Right kidney (tissue), 9 donors: Measurements from ENCODE around the gene PLRG1.
A peak's percentile ranks its signal among the peaks of the same experiment; 100 is the strongest.
"Not testable (repeated sequence)": the region's sequence is repeated elsewhere in the genome, so short reads cannot be mapped to it uniquely, and the experiment has no call there.

Experiments
- DNase-seq: peaks from one replicate; pipeline ENCODE4 v3.0.0-alpha.2; 2016
- long read RNA-seq, 8 donors: transcript quantifications; one replicate each; lab custom pipeline, GENCODE V29; 2026

Gene PLRG1
- long read RNA-seq, donor 1, transcript PLRG1-202 (15 exons, 3,351 nt): major isoform, 14 of 41 reads
- long read RNA-seq, donor 1, partial matches to known transcripts: 18 of 41 reads
- long read RNA-seq, donor 1, other reads (novel, unspliced or antisense): 0 of 41 reads
- long read RNA-seq, donor 2, transcript PLRG1-202 (15 exons, 3,351 nt): major isoform, 9 of 23 reads
- long read RNA-seq, donor 2, transcript PLRG1-212 (2 exons, 570 nt): minor isoform, 7 of 23 reads
- long read RNA-seq, donor 2, partial matches to known transcripts: 6 of 23 reads
- long read RNA-seq, donor 2, other reads (novel, unspliced or antisense): 0 of 23 reads
- long read RNA-seq, donor 3, transcript PLRG1-212 (2 exons, 570 nt): major isoform, 6 of 11 reads
- long read RNA-seq, donor 3, partial matches to known transcripts: 0 of 11 reads
- long read RNA-seq, donor 3, other reads (novel, unspliced or antisense): 0 of 11 reads
- long read RNA-seq, donor 4, transcript PLRG1-202 (15 exons, 3,351 nt): major isoform, 9 of 33 reads
- long read RNA-seq, donor 4, transcript PLRG1-212 (2 exons, 570 nt): minor isoform, 7 of 33 reads
- long read RNA-seq, donor 4, partial matches to known transcripts: 11 of 33 reads
- long read RNA-seq, donor 4, other reads (novel, unspliced or antisense): 0 of 33 reads
- long read RNA-seq, donor 5, transcript PLRG1-202 (15 exons, 3,351 nt): major isoform, 12 of 40 reads
- long read RNA-seq, donor 5, transcript PLRG1-212 (2 exons, 570 nt): minor isoform, 8 of 40 reads
- long read RNA-seq, donor 5, partial matches to known transcripts: 18 of 40 reads
- long read RNA-seq, donor 5, other reads (novel, unspliced or antisense): 0 of 40 reads
- long read RNA-seq, donor 6, transcript PLRG1-212 (2 exons, 570 nt): minor isoform, 5 of 14 reads
- long read RNA-seq, donor 6, transcript PLRG1-202 (15 exons, 3,351 nt): major isoform, 8 of 14 reads
- long read RNA-seq, donor 6, partial matches to known transcripts: 0 of 14 reads
- long read RNA-seq, donor 6, other reads (novel, unspliced or antisense): 0 of 14 reads
- long read RNA-seq, donor 7, transcript PLRG1-212 (2 exons, 570 nt): minor isoform, 7 of 31 reads
- long read RNA-seq, donor 7, transcript PLRG1-202 (15 exons, 3,351 nt): major isoform, 15 of 31 reads
- long read RNA-seq, donor 7, partial matches to known transcripts: 6 of 31 reads
- long read RNA-seq, donor 7, other reads (novel, unspliced or antisense): 0 of 31 reads
- long read RNA-seq, donor 8, transcript PLRG1-202 (15 exons, 3,351 nt): major isoform, 8 of 26 reads
- long read RNA-seq, donor 8, transcript PLRG1-212 (2 exons, 570 nt): major isoform, 8 of 26 reads
- long read RNA-seq, donor 8, partial matches to known transcripts: 7 of 26 reads
- long read RNA-seq, donor 8, other reads (novel, unspliced or antisense): 0 of 26 reads

GRCh38 chr4:154549894-154550790 lies at the start of gene PLRG1:
Gene PLRG1 (minus strand): TSS chr4:154550400. CDS start chr4:154550308, 92 bp downstream.
- DNase-seq: peak; percentile 86

GRCh38 chr4:154597798-154598774 lies 47.9 kb upstream of the PLRG1 start:
- DNase-seq: no peak

GRCh38 chr4:154597281-154597680 lies 47.1 kb upstream of the PLRG1 start:
- not testable (repeated sequence) for DNase-seq

GRCh38 chr4:154595807-154596206 lies 45.6 kb upstream of the PLRG1 start:
- DNase-seq: no peak

- not testable (repeated sequence) for DNase-seq
Measured at GRCh38 chr4:154594343-154594742, 44.1 kb upstream of the PLRG1 start.

- no peak for DNase-seq
Measured at GRCh38 chr4:154593868-154594267, 43.7 kb upstream of the PLRG1 start.

GRCh38 chr4:154591890-154592289 lies 41.7 kb upstream of the PLRG1 start:
- DNase-seq: no peak

- no peak for DNase-seq
Measured at GRCh38 chr4:154590329-154591006, 40.3 kb upstream of the PLRG1 start, which contains the start of gene FGA. Gene FGA (minus strand): TSS chr4:154590742. CDS start chr4:154590687, 55 bp downstream.

- DNase-seq: no peak
Measured at GRCh38 chr4:154589296-154590197, 39.3 kb upstream of the PLRG1 start.

GRCh38 chr4:154588198-154588597 lies 38.0 kb upstream of the PLRG1 start:
- DNase-seq: no peak

- DNase-seq: no peak
Measured at GRCh38 chr4:154586296-154587033, 36.3 kb upstream of the PLRG1 start.

- no peak for DNase-seq
Measured at GRCh38 chr4:154585369-154586018, 35.3 kb upstream of the PLRG1 start.

- DNase-seq: no peak
Measured at GRCh38 chr4:154584259-154584658, 34.1 kb upstream of the PLRG1 start.

GRCh38 chr4:154583677-154584076 lies 33.5 kb upstream of the PLRG1 start:
- no peak for DNase-seq

- no peak for DNase-seq
Measured at GRCh38 chr4:154583230-154583629, 33.0 kb upstream of the PLRG1 start.

GRCh38 chr4:154582723-154583122 lies 32.5 kb upstream of the PLRG1 start:
- no peak for DNase-seq

GRCh38 chr4:154579927-154580326 lies 29.7 kb upstream of the PLRG1 start:
- no peak for DNase-seq
